ENCODE results near the gene ARID3B.

- TF ChIP-seq CC2D1A (CRISPR knock-in tag; IDR thresholded peaks at IDR 0.05): no peak
- no peak for TF ChIP-seq DDIT3 (CRISPR knock-in tag; IDR thresholded peaks at IDR 0.05)
- TF ChIP-seq EZH2 (conservative IDR thresholded peaks at IDR 0.05; ENCODE audit: low read depth, low read length): no peak
- TF ChIP-seq PHF8 (CRISPR knock-in tag; IDR thresholded peaks at IDR 0.05): no peak
- TF ChIP-seq TAF1 (CRISPR knock-in tag; IDR thresholded peaks at IDR 0.05): no peak
- no peak for TF ChIP-seq KDM1A (CRISPR knock-in tag; IDR thresholded peaks at IDR 0.05)
- no peak for TF ChIP-seq ZBTB33 (CRISPR knock-in tag; IDR thresholded peaks at IDR 0.05)
- no peak for TF ChIP-seq MXI1 (IDR thresholded peaks at IDR 0.05; ENCODE audit: borderline replicate concordance, low read depth, low read length)
- no peak for TF ChIP-seq PHB2 (IDR thresholded peaks at IDR 0.05; ENCODE audit: partially characterized antibody)
- no peak for TF ChIP-seq SOX13 (IDR thresholded peaks at IDR 0.05)
- no peak for TF ChIP-seq SOX13 (CRISPR knock-in tag; conservative IDR thresholded peaks at IDR 0.05 in 1 of 2, IDR thresholded peaks at IDR 0.05 in 1 of 2)
Measured at GRCh38 chr15:74535388-74536084, 5.5 kb upstream of the ARID3B start.

Measured in HepG2 (cell line).